ENCODE measurements around the gene PARD3B. TPM values are rescaled to one million over a fixed set of nuclear protein-coding genes. Genes with fewer than 3 reads are reported as not detected.

The PARD3B gene
- total and polyA plus RNA-seq, 2 of the 4 experiments (the other 2 are of a cell fraction) = 3.3 to 15.6 TPM

GRCh38 chr2:205274801-205275200 lies 729.5 kb downstream of the PARD3B start:
- Histone ChIP-seq H3K23ac (ENCODE audit: low read depth, low read length) (no peak overlapping the region), H2BK120ac (ENCODE audit: low read depth, low read length) (no peak overlapping the region), H3K9ac (ENCODE audit: low read depth, low read length) (no peak overlapping the region), H3K9me1 (ENCODE audit: insufficient read depth, low read length) (no peaks in the 10 kb centered on the region), H2AK9ac (replicated peaks; ENCODE audit: low read depth, low read length, poor library complexity) (no peak overlapping the region), H4K5ac (ENCODE audit: low read depth, low read length) (no peak overlapping the region), H3K4me1 (ENCODE audit: control insufficient read depth, insufficient read depth, low read length) (no peaks in the 10 kb centered on the region), H3K9me3 (ENCODE audit: control insufficient read depth, insufficient read depth, low read length) (no peaks in the 10 kb centered on the region), H3K27me3 (ENCODE audit: control insufficient read depth, insufficient read depth, low read length) (no peaks in the 10 kb centered on the region), H3K18ac (ENCODE audit: low read depth, low read length) (no peak overlapping the region), H3K4me2 (ENCODE audit: low read depth, low read length) (no peak overlapping the region), H4K8ac (ENCODE audit: low read depth in 2 of 2, low read length in 2 of 2) (no peak overlapping the region), H3K4ac (ENCODE audit: low read depth, low read length) (no peak overlapping the region), H3K27ac (ENCODE audit: insufficient read depth, low read length) (no peak overlapping the region), H3K14ac (replicated peaks; ENCODE audit: low read depth, low read length) (no peak overlapping the region), H3K56ac (ENCODE audit: extremely low read depth, insufficient read depth, low read length) (no peak overlapping the region), H2BK20ac (ENCODE audit: low read depth, low read length) (no peak overlapping the region), H4K91ac (ENCODE audit: insufficient read depth, low read depth, low read length) (no peak overlapping the region), H2AFZ (replicated peaks; ENCODE audit: low read length, poor library complexity) (no peak overlapping the region), H4K20me1 (ENCODE audit: insufficient read depth, low read length) (no peaks in the 10 kb centered on the region), H3K4me3 (ENCODE audit: insufficient read depth, low read depth, low read length) (no peak overlapping the region), H3K79me1 (ENCODE audit: low read depth in 1 of 2, low read length in 2 of 2) (no peaks in the 10 kb centered on the region), H2BK5ac (ENCODE audit: low read depth, low read length, poor library complexity, severe bottlenecking) (no peak overlapping the region), H2BK15ac (ENCODE audit: low read depth, low read length) (no peak overlapping the region), H3K36me3 (ENCODE audit: control insufficient read depth, insufficient read depth, low read length) (no peaks in the 10 kb centered on the region), H2AK5ac (ENCODE audit: low read depth, low read length) (no peak overlapping the region)
- in situ Hi-C loops (cut with MboI; ENCODE audit: low sequenced_read_pairs) (no loop called here), intact Hi-C loops (cut with micrococcal nuclease) (no loop called here), dilution Hi-C loops (cut with HindIII; ENCODE audit: low sequenced_read_pairs, unreplicated experiment) (no loop called here)
- ChIA-PET POLR2A (ENCODE audit: unreplicated experiment) (no interaction called here), CTCF (no interaction called here)
- no peak for DNase-seq
- ATAC-seq (ENCODE audit: low read depth) = no peak
- no TSS peak for BruUV-seq (replicated peaks)
- no CpG with 5 or more reads among the region's 3 CpGs for WGBS, 2 experiments (ENCODE audit: extremely low coverage in 2 of 2, insufficient read length in 1 of 2)
- TF ChIP-seq CEBPB (IDR thresholded peaks at IDR 0.05; ENCODE audit: low read depth, low read length) (no peak), POLR2A (IDR thresholded peaks at IDR 0.05; ENCODE audit: low read depth, low read length) (no peak), MAZ (IDR thresholded peaks at IDR 0.05; ENCODE audit: borderline replicate concordance, low read depth, low read length) (no peak), FOS (IDR thresholded peaks at IDR 0.05; ENCODE audit: low read depth, low read length) (no peak), MXI1 (IDR thresholded peaks at IDR 0.05; ENCODE audit: borderline replicate concordance, low read depth, low read length) (no peak), CHD1 (IDR thresholded peaks at IDR 0.05; ENCODE audit: low read depth, low read length) (no peak), RAD21 (IDR thresholded peaks at IDR 0.05; ENCODE audit: low read length) (no peak)
- TF ChIP-seq, protein P1, sequence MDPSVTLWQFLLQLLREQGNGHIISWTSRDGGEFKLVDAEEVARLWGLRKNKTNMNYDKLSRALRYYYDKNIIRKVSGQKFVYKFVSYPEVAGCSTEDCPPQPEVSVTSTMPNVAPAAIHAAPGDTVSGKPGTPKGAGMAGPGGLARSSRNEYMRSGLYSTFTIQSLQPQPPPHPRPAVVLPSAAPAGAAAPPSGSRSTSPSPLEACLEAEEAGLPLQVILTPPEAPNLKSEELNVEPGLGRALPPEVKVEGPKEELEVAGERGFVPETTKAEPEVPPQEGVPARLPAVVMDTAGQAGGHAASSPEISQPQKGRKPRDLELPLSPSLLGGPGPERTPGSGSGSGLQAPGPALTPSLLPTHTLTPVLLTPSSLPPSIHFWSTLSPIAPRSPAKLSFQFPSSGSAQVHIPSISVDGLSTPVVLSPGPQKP (IDR thresholded peaks at IDR 0.05; ENCODE audit: borderline replicate concordance, low read depth, low read length) = no peak
